H9 (cell line): Measurements from ENCODE around the gene NCDN. TPM values are rescaled to one million over a fixed set of nuclear protein-coding genes. Genes with fewer than 3 reads are reported as not detected.

ENCODE experiments used
- DNase-seq: peaks from one replicate; pipeline ENCODE4 v3.0.0-alpha.2; 2017
- H2AFZ ChIP-seq: one replicate; pipeline ENCODE4 v1.6.1; 2013; ENCODE audit warnings: mild to moderate bottlenecking, low read length, control low read depth, moderate library complexity
- H2AK5ac ChIP-seq: 2 replicates; pipeline ENCODE4 v1.6.1; 2013; ENCODE audit warnings: low read length, control low read depth, mixed read lengths; ENCODE audit not compliant: insufficient read length
- H2BK120ac ChIP-seq: one replicate; pipeline ENCODE4 v1.6.1; 2013; ENCODE audit warnings: low read depth, mild to moderate bottlenecking, low read length, control low read depth, inconsistent platforms; ENCODE audit not compliant: poor library complexity, severe bottlenecking
- H2BK12ac ChIP-seq: 2 replicates; pipeline ENCODE4 v1.6.1; 2013; ENCODE audit warnings: low read length, control low read depth, mixed read lengths, low read depth; ENCODE audit not compliant: insufficient read length
- H2BK15ac ChIP-seq: 2 replicates; pipeline ENCODE4 v1.6.1; 2013; ENCODE audit warnings: low read depth, low read length, control low read depth
- H2BK20ac ChIP-seq: one replicate; pipeline ENCODE4 v1.6.1; 2013; ENCODE audit warnings: low read depth, mild to moderate bottlenecking, low read length, control low read depth, inconsistent platforms; ENCODE audit not compliant: poor library complexity, severe bottlenecking
- H2BK5ac ChIP-seq: 2 replicates; pipeline ENCODE4 v1.6.1; 2013; ENCODE audit warnings: low read length, control low read depth, mixed read lengths; ENCODE audit not compliant: insufficient read length
- H3K14ac ChIP-seq: 2 replicates; pipeline ENCODE4 v1.6.1; 2013; ENCODE audit warnings: low read length, control low read depth; ENCODE audit not compliant: insufficient read depth
- H3K18ac ChIP-seq: 2 replicates; pipeline ENCODE4 v1.6.1; 2013; ENCODE audit warnings: low read depth, mild to moderate bottlenecking, mixed read lengths, low read length, control low read depth; ENCODE audit not compliant: insufficient read length
- H3K23ac ChIP-seq: 2 replicates; pipeline ENCODE4 v1.6.1; 2013; ENCODE audit warnings: low read length, control low read depth, mixed read lengths, low read depth; ENCODE audit not compliant: insufficient read length
- H3K23me2 ChIP-seq: 2 replicates; pipeline ENCODE4 v1.6.1; 2013; ENCODE audit warnings: low read depth, mild to moderate bottlenecking, mixed read lengths, low read length, control low read depth; ENCODE audit not compliant: insufficient read length, poor library complexity, severe bottlenecking
- H3K27ac ChIP-seq: 2 replicates; pipeline ENCODE4 v1.5.1; 2013; ENCODE audit warnings: low read length, control low read depth, mixed read lengths, low read depth; ENCODE audit not compliant: insufficient read length
- H3K27me3 ChIP-seq: 2 replicates; pipeline ENCODE4 v1.6.1; 2013; ENCODE audit warnings: low read length, control low read depth, inconsistent platforms; ENCODE audit not compliant: insufficient read depth
- H3K4ac ChIP-seq: 2 replicates; pipeline ENCODE4 v1.6.1; 2013; ENCODE audit warnings: low read depth, mild to moderate bottlenecking, control low read depth, inconsistent platforms, low read length, moderate library complexity
- H3K4me1 ChIP-seq: 2 replicates; pipeline ENCODE4 v1.6.1; 2013; ENCODE audit warnings: low read length, control low read depth, inconsistent platforms; ENCODE audit not compliant: insufficient read depth
- H3K4me2 ChIP-seq: 2 replicates; pipeline ENCODE4 v1.6.1; 2013; ENCODE audit warnings: low read length, control low read depth, mixed read lengths; ENCODE audit not compliant: insufficient read length, insufficient read depth
- H3K56ac ChIP-seq: 2 replicates; pipeline ENCODE4 v1.6.1; 2013; ENCODE audit warnings: low read depth, mild to moderate bottlenecking, mixed read lengths, low read length, control low read depth; ENCODE audit not compliant: insufficient read length
- H3K79me1 ChIP-seq: 2 replicates; pipeline ENCODE4 v1.6.1; 2013; ENCODE audit warnings: low read depth, mild to moderate bottlenecking, moderate library complexity, low read length, control low read depth, inconsistent platforms; ENCODE audit not compliant: insufficient read depth, poor library complexity, severe bottlenecking
- H3K79me2 ChIP-seq: 2 replicates; pipeline ENCODE4 v1.6.1; 2013; ENCODE audit warnings: low read length, control low read depth, inconsistent platforms; ENCODE audit not compliant: insufficient read depth
- H3K9ac ChIP-seq: 2 replicates; pipeline ENCODE4 v1.6.1; 2013; ENCODE audit warnings: low read length, control low read depth, mixed read lengths; ENCODE audit not compliant: insufficient read length; ENCODE audit errors: extremely low read depth
- H3K9me3 ChIP-seq: one replicate; pipeline ENCODE4 v1.6.1; 2013; ENCODE audit warnings: low read depth, low read length, inconsistent platforms; ENCODE audit not compliant: control insufficient read depth
- H3T11ph ChIP-seq: one replicate; pipeline ENCODE4 v1.6.1; 2013; ENCODE audit warnings: mild to moderate bottlenecking, low read length, control low read depth, inconsistent platforms
- H4K20me1 ChIP-seq: one replicate; pipeline ENCODE4 v1.6.1; 2013; ENCODE audit not compliant: control insufficient read depth, insufficient read length, insufficient read depth
- H4K5ac ChIP-seq: 2 replicates; pipeline ENCODE4 v1.6.1; 2013; ENCODE audit warnings: low read depth, mild to moderate bottlenecking, mixed read lengths, low read length, control low read depth; ENCODE audit not compliant: insufficient read length
- H4K8ac ChIP-seq: replicated peaks from 2 replicates; pipeline ENCODE4 v1.6.1; 2013; ENCODE audit warnings: low read length, control low read depth, mixed read lengths, low read depth; ENCODE audit not compliant: insufficient read length
- H4K91ac ChIP-seq: 2 replicates; pipeline ENCODE4 v1.6.1; 2013; ENCODE audit warnings: low read depth, mild to moderate bottlenecking, moderate library complexity, mixed read lengths, low read length, control low read depth; ENCODE audit not compliant: insufficient read length
- H3K27ac Mint-ChIP-seq, 3 experiments: 2 replicates in 2 of 3; 3 replicates in 1 of 3; pipeline ENCODE4 v1.8.0; 2020 to 2021; ENCODE audit warnings: mixed read lengths in 3 of 3, mild to moderate bottlenecking in 1 of 3, moderate library complexity in 1 of 3
- H3K27me3 Mint-ChIP-seq: 2 replicates; pipeline ENCODE4 v1.8.0; 2021; ENCODE audit warnings: low read depth, mild to moderate bottlenecking, moderate library complexity, mixed read lengths
- H3K36me3 Mint-ChIP-seq, 3 experiments: 2 replicates in 2 of 3; 3 replicates in 1 of 3; pipeline ENCODE4 v1.8.0; 2020 to 2021; ENCODE audit warnings: low read depth in 3 of 3, mixed read lengths in 3 of 3; ENCODE audit not compliant: insufficient read depth in 1 of 3
- H3K4me1 Mint-ChIP-seq, 2 experiments: 2 replicates each; pipeline ENCODE4 v1.8.0; 2020; ENCODE audit warnings: mixed read lengths in 2 of 2
- H3K4me3 Mint-ChIP-seq, 2 experiments: 2 replicates in 1 of 2; 3 replicates in 1 of 2; pipeline ENCODE4 v1.8.0; 2020 to 2021; ENCODE audit warnings: mild to moderate bottlenecking in 2 of 2, mixed read lengths in 2 of 2, moderate library complexity in 1 of 2
- H3K9me3 Mint-ChIP-seq, 2 experiments: 2 replicates in 1 of 2; 3 replicates in 1 of 2; pipeline ENCODE4 v1.8.0; 2020; ENCODE audit warnings: mild to moderate bottlenecking in 2 of 2, mixed read lengths in 2 of 2, moderate library complexity in 1 of 2
- WGBS: extraction: QIAGEN DNeasy Blood & Tissue Kit; methylation state at CpG from one replicate; pipeline ENCODE4 v1.1.7; 2013; ENCODE audit warnings: missing lambda C conversion rate, low lambda C conversion rate, mixed read lengths; ENCODE audit not compliant: insufficient read length; ENCODE audit errors: extremely low coverage; 5-methylcytosine and 5-hydroxymethylcytosine counted together
- total RNA-seq: library from RNA; stranded (reverse); gene quantifications from 2 replicates; pipeline ENCODE4 v1.2.1, GENCODE V29; 2021
- TF ChIP-seq, protein P1 (sequence below): fragments of 200-600 bp; sonication (generic); conservative IDR thresholded peaks from 3 replicates; pipeline ENCODE4 v1.8.0; 2021; ENCODE audit warnings: antibody characterized with exemption, mild to moderate bottlenecking

The NCDN gene
- total RNA-seq, 1 experiment from 2014 or later: 44.2 TPM

DNA sequence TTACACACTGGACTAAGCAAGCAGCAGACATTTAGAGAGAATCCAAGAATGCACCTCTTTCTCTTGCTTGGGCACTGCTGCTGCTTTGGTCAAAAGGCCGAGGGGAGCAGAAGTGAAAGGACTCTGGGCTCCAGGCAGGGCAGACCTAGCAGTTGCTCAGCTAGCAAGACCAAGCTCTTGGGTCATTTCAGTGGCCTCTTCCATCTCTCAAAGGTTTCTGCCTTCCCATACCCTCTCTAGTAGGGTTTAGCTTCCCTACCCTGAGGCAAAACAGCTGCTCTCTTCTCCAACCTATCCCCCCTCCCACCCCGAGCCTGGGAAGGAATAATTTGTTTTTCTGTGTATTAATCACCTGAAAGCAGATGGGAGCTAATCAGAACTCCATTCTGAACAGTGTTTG lies 41.3 kb downstream of the NCDN start:
- H3K23me2 ChIP-seq: no peaks in the 10 kb centered on the region
- H3K56ac ChIP-seq: no peak overlapping the region
- no peak overlapping the region for H2AK5ac ChIP-seq
- no peak overlapping the region for H3K18ac ChIP-seq
- Mint-ChIP-seq H3K9me3 (no peaks in the 10 kb centered on the region), H3K27ac (peak overlapping the region in 1 of 3 experiments; percentile 67; a peak in 2 of 7 replicates), H3K36me3 (peaks cover 10 to 31% (median 19%) of the 10 kb centered on the region in 3 experiments), H3K4me3 (no peak overlapping the region), H3K27me3 (no peaks in the 10 kb centered on the region), H3K4me1 (no peaks in the 10 kb centered on the region)
- H2BK12ac ChIP-seq: no peak overlapping the region
- no peaks in the 10 kb centered on the region for H3K9me3 ChIP-seq
- no peak overlapping the region for H3K4me2 ChIP-seq
- H4K8ac ChIP-seq: no peak overlapping the region
- no peak overlapping the region for H4K91ac ChIP-seq
- no peak overlapping the region for H3K23ac ChIP-seq
- H2BK15ac ChIP-seq: no peak overlapping the region
- H3K27me3 ChIP-seq: no peaks in the 10 kb centered on the region
- no peak overlapping the region for H2AFZ ChIP-seq
- no peaks in the 10 kb centered on the region for H3K79me1 ChIP-seq
- H3K79me2 ChIP-seq: no peaks in the 10 kb centered on the region
- H2BK20ac ChIP-seq: no peak overlapping the region
- TF ChIP-seq, protein P1, sequence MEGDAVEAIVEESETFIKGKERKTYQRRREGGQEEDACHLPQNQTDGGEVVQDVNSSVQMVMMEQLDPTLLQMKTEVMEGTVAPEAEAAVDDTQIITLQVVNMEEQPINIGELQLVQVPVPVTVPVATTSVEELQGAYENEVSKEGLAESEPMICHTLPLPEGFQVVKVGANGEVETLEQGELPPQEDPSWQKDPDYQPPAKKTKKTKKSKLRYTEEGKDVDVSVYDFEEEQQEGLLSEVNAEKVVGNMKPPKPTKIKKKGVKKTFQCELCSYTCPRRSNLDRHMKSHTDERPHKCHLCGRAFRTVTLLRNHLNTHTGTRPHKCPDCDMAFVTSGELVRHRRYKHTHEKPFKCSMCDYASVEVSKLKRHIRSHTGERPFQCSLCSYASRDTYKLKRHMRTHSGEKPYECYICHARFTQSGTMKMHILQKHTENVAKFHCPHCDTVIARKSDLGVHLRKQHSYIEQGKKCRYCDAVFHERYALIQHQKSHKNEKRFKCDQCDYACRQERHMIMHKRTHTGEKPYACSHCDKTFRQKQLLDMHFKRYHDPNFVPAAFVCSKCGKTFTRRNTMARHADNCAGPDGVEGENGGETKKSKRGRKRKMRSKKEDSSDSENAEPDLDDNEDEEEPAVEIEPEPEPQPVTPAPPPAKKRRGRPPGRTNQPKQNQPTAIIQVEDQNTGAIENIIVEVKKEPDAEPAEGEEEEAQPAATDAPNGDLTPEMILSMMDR: no peak
- no CpG with 5 or more reads among the region's 2 CpGs for WGBS
- no peak overlapping the region for H4K5ac ChIP-seq
- no peak overlapping the region for H3K4ac ChIP-seq
- H4K20me1 ChIP-seq: no peaks in the 10 kb centered on the region
- no peak for DNase-seq
- no peak overlapping the region for H2BK120ac ChIP-seq
- no peak overlapping the region for H2BK5ac ChIP-seq
- no peak overlapping the region for H3K27ac ChIP-seq
- H3K9ac ChIP-seq: no peak overlapping the region
- no peak overlapping the region for H3K14ac ChIP-seq
- no peaks in the 10 kb centered on the region for H3K4me1 ChIP-seq
- no peak overlapping the region for H3T11ph ChIP-seq
